ENCODE results near the gene SPINDOC. TPM values are rescaled to one million over a fixed set of nuclear protein-coding genes. Genes with fewer than 3 reads are reported as not detected.
A peak's percentile ranks its signal among the peaks of the same experiment; 100 is the strongest.

SPINDOC gene
- 40.3 and 88.1 TPM in 2 replicates for total RNA-seq (2014; rRNA removed; shearing (Covaris generic); ENCODE audit: low replicate concordance)

DNA sequence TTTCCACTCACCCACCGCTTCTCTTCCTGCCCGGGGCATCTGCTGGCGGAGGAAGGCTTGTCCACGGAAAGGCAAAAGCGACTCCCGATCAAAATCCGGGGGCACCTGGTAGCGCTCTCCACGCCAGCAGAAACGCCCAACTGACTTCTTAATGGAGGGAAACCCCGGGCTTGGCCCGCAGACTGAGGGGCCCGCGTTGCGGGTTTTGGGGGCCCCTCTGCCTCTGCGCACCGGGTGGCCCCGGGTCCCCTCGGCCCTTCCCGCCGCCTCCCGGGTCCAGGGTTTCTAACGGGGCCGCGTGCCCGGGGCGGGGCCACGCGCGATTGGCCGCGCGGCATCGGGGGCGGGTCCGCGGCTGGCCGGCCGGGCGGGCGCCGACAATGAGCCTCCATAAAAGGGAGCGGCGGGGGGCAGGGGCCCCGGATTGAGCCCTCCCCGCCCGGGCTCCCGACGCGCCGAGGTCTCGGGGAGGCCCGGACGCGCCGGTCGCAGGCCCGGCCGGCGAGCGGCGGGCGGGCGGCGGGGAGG, at the start of gene SPINDOC:
Gene SPINDOC (plus strand): TSS at position 422 of the 528 bp plus-strand sequence. CDS start 231 bp downstream, outside the sequence.
- DNase-seq: peak; percentile 89
- peak within 1 kb of the TSS; percentile 96 for H3K4me2 ChIP-seq (ENCODE audit: low read depth, low read length, poor library complexity, severe bottlenecking)
- peaks cover 28% of the 10 kb centered on the region; the same call in 1 of the 2 replicates for H3K36me3 ChIP-seq (ENCODE audit: insufficient read depth, low read length)
- peaks cover 34% of the 10 kb centered on the region for H4K20me1 ChIP-seq (ENCODE audit: insufficient read depth, low read depth, low read length)
- peak within 1 kb of the TSS; percentile 85 for H3K4me3 ChIP-seq (ENCODE audit: low read length)
- no peaks in the 10 kb centered on the region for H3K27me3 ChIP-seq (ENCODE audit: low read length)
- H3K27ac ChIP-seq (ENCODE audit: low read length): peak within 1 kb of the TSS; percentile 63
- H3K9ac ChIP-seq (ENCODE audit: low read length): peak within 1 kb of the TSS; percentile 96
- H2AFZ ChIP-seq (ENCODE audit: low read length): no peak within 1 kb of the TSS
- no peaks in the 10 kb centered on the region for H3K9me2 ChIP-seq (replicated peaks; ENCODE audit: insufficient read depth, low read length)
- H3K9me3 ChIP-seq (ENCODE audit: low read length): no peaks in the 10 kb centered on the region
- H3K4me1 ChIP-seq (ENCODE audit: low read length): peaks cover 17% of the 10 kb centered on the region
- peaks cover 44% of the 10 kb centered on the region for H3K79me2 ChIP-seq (ENCODE audit: low read length)

DNA sequence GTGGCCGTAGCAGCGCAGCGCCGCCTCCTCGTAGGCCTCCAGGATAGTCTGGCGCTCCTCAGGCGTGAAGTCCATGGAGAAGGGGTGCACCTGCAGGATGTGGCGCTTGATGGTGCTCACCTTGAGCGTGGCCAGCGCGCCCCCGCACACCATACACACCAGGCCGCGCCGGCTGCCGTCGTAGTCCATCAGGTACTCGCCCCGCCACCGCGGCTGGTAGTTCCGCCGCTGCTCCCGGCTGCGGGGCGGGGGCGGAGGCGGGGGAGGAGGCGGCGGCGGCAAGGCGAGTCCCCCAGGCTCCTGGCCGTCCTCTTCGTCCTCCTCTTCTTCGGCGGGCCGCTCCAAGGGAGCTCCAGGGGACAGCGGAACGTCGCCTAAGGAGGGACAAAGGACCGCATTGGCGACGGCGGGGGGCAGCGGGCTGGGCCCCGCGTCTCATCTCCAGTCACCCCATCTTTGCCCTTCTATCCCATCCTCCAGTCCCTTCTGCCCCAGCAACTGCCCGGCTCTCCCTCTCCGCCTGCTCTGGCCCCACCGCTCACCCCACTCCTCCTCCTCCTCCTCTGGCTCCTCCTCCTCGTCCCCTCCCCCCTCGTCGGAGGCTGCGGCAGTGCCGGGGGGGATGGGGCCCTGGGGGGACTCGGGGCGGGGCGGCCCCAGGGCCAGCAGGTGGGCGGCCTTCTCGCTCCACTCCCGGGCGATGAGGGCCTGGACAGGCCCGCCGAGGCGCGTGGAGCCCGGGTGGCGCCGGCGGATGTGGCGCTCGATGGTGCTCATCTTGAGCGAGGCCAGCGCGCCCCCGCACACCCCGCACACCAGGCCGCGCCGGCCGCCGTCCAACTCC, 49.5 kb upstream of the SPINDOC start:
- no peak overlapping the region for H3K27ac ChIP-seq (ENCODE audit: low read length)
- H3K36me3 ChIP-seq (ENCODE audit: insufficient read depth, low read length): no peaks in the 10 kb centered on the region; the same call in 1 of the 2 replicates
- H3K4me3 ChIP-seq (ENCODE audit: low read length): no peak overlapping the region
- H3K4me1 ChIP-seq (ENCODE audit: low read length): peaks cover 12% of the 10 kb centered on the region
- no peak overlapping the region for H2AFZ ChIP-seq (ENCODE audit: low read length)
- H3K27me3 ChIP-seq (ENCODE audit: low read length): no peaks in the 10 kb centered on the region
- no peak for DNase-seq
- H3K4me2 ChIP-seq (ENCODE audit: low read depth, low read length, poor library complexity, severe bottlenecking): no peak overlapping the region
- H4K20me1 ChIP-seq (ENCODE audit: insufficient read depth, low read depth, low read length): no peaks in the 10 kb centered on the region; the same call in 1 of the 2 replicates
- no peaks in the 10 kb centered on the region for H3K9me3 ChIP-seq (ENCODE audit: low read length)
- H3K9ac ChIP-seq (ENCODE audit: low read length): no peak overlapping the region
- H3K9me2 ChIP-seq (replicated peaks; ENCODE audit: insufficient read depth, low read length): no peaks in the 10 kb centered on the region
- H3K79me2 ChIP-seq (ENCODE audit: low read length): peaks cover 8% of the 10 kb centered on the region

- Histone ChIP-seq H2AFZ (ENCODE audit: low read length) (no peak overlapping the region), H3K36me3 (ENCODE audit: insufficient read depth, low read length) (no peaks in the 10 kb centered on the region; the same call in 1 of the 2 replicates), H3K79me2 (ENCODE audit: low read length) (peaks cover 8% of the 10 kb centered on the region), H3K9ac (ENCODE audit: low read length) (no peak overlapping the region), H3K4me1 (ENCODE audit: low read length) (peaks cover 14% of the 10 kb centered on the region), H3K27ac (ENCODE audit: low read length) (no peak overlapping the region), H3K9me2 (replicated peaks; ENCODE audit: insufficient read depth, low read length) (no peaks in the 10 kb centered on the region), H3K4me3 (ENCODE audit: low read length) (no peak overlapping the region), H4K20me1 (ENCODE audit: insufficient read depth, low read depth, low read length) (no peaks in the 10 kb centered on the region; the same call in 1 of the 2 replicates), H3K4me2 (ENCODE audit: low read depth, low read length, poor library complexity, severe bottlenecking) (no peak overlapping the region), H3K27me3 (ENCODE audit: low read length) (no peaks in the 10 kb centered on the region), H3K9me3 (ENCODE audit: low read length) (no peaks in the 10 kb centered on the region)
- no peak for DNase-seq
These were observed 48.9 kb upstream of the SPINDOC start for GRCh38 chr11:63764340-63764678.

DNA sequence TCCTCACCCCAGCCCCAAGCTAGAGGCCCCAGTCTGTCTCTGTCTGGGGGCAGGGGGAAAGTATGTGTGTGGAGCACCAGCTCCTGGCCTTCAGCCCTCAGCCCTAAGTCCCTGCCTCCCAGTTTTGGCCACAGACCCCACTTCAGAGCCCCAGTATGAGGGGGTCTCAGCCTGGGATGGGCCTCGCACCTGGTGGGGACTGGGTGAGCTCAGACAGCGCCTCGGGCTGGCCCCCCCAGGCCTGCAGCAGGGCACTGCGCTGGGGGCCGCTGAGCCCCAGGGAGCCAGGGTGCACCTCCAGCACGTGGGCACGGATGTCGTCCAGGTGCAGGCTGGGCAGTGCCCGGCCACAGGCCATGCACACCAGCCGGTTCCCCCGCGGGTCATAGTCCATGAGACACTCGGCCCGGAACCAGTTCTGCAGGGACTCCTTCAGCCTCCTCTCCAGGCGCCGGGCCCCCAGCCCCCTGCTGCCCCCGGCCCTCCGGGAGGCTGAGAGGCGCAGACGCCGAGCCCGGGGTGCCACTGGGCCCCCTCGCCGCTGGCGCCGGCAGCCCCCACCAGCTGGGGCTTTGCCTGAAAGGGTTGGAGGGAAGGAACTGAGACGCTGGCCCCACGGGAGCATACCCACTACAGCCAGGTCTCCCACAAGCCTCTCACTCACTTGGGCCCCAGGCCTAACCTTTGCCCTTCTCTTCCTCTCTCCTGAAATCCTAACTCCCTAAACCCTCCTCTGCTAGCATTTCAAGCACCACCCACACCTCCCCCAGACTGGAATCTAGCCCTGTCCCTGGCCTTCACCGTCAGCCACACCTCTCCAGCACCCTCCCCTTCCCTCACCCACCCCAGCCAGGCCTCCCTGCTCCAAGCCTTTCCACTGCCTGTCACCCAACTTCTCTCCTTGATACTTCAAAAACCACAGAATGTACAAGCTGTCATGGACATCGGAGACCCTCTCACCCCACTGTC, 48.3 kb upstream of the SPINDOC start:
- H3K9ac ChIP-seq (ENCODE audit: low read length): no peak overlapping the region
- H4K20me1 ChIP-seq (ENCODE audit: insufficient read depth, low read depth, low read length): no peaks in the 10 kb centered on the region; the same call in 1 of the 2 replicates
- no peaks in the 10 kb centered on the region for H3K9me2 ChIP-seq (replicated peaks; ENCODE audit: insufficient read depth, low read length)
- H3K9me3 ChIP-seq (ENCODE audit: low read length): no peaks in the 10 kb centered on the region
- H3K4me1 ChIP-seq (ENCODE audit: low read length): peaks cover 19% of the 10 kb centered on the region
- no peaks in the 10 kb centered on the region; the same call in 1 of the 2 replicates for H3K36me3 ChIP-seq (ENCODE audit: insufficient read depth, low read length)
- H3K4me3 ChIP-seq (ENCODE audit: low read length): no peak overlapping the region
- no peak overlapping the region for H2AFZ ChIP-seq (ENCODE audit: low read length)
- no peak for DNase-seq
- H3K27me3 ChIP-seq (ENCODE audit: low read length): no peaks in the 10 kb centered on the region
- no peak overlapping the region for H3K27ac ChIP-seq (ENCODE audit: low read length)
- peaks cover 8% of the 10 kb centered on the region for H3K79me2 ChIP-seq (ENCODE audit: low read length)
- H3K4me2 ChIP-seq (ENCODE audit: low read depth, low read length, poor library complexity, severe bottlenecking): no peak overlapping the region

DNA sequence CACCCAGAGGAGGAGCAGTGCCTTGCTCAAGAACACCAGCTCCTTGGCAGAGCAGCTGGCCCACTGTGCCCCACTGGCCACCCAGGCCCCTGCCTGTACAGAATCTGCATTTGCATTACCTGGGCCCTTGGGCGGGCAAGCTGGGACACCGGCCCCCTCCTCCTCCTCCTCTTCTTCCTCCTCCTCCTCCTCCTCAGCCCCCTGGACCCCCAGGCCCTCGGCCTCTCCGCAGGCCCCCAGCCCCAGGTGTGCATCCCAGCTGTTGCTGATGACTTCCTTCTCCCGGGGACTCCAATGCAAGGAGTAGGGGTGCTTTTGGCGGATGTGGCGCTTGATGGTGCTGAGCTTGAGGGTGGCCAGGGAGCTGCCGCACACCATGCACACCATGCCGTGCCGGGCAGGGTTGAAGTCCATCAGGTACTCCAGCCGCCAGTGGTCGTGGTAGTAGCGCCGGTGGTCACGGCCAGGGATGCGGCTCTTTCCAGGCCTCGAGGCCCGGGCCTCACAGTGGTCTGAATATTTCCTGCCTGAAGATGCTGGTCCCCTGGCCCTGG, 47.5 kb upstream of the SPINDOC start:
- Histone ChIP-seq H3K27ac (ENCODE audit: low read length) (no peak overlapping the region), H3K9me3 (ENCODE audit: low read length) (no peaks in the 10 kb centered on the region), H3K9me2 (replicated peaks; ENCODE audit: insufficient read depth, low read length) (no peaks in the 10 kb centered on the region), H2AFZ (ENCODE audit: low read length) (no peak overlapping the region), H3K4me2 (ENCODE audit: low read depth, low read length, poor library complexity, severe bottlenecking) (no peak overlapping the region), H3K4me3 (ENCODE audit: low read length) (no peak overlapping the region), H3K79me2 (ENCODE audit: low read length) (peaks cover 8% of the 10 kb centered on the region), H3K27me3 (ENCODE audit: low read length) (no peaks in the 10 kb centered on the region), H4K20me1 (ENCODE audit: insufficient read depth, low read depth, low read length) (no peaks in the 10 kb centered on the region; the same call in 1 of the 2 replicates), H3K9ac (ENCODE audit: low read length) (no peak overlapping the region), H3K4me1 (ENCODE audit: low read length) (peaks cover 20% of the 10 kb centered on the region), H3K36me3 (ENCODE audit: insufficient read depth, low read length) (no peaks in the 10 kb centered on the region)
- no peak for DNase-seq

DNA sequence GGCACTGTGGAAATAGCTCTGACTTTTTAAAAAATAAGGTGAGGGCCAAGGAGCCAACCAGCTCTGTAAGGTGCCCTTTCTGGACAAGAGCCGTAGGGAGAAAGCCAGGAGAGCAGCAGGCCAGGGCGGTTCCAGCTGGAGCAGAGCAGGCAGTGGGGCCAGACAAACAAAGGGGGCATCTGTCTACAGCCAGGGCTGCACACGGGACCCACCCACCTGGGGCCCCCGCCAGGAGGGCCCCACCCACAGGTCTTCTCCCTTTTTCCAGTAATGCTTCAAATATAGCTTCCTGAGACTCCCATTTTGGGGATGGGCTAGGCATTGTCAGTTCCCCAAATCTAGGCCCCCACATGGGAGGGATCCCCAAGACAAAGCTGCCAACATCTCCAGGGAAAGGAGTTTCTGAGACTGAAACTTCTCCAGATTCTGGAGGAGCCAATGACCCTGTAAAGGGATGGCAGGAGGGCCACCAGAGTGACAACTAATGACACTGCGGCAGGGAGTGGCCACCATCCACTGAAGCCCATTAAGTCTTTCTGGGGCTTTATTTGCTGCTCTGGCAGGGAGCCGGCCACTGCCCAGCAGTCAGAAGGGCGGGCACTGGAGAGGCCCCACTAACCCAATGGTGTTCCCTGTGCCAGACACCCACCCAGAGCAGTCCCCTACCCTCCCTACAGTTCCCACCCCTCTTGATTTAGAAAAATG, 46.6 kb upstream of the SPINDOC start:
- peaks cover 8% of the 10 kb centered on the region for H3K79me2 ChIP-seq (ENCODE audit: low read length)
- H3K27me3 ChIP-seq (ENCODE audit: low read length): no peaks in the 10 kb centered on the region
- H4K20me1 ChIP-seq (ENCODE audit: insufficient read depth, low read depth, low read length): no peaks in the 10 kb centered on the region; the same call in 1 of the 2 replicates
- H2AFZ ChIP-seq (ENCODE audit: low read length): no peak overlapping the region
- H3K27ac ChIP-seq (ENCODE audit: low read length): no peak overlapping the region
- H3K4me2 ChIP-seq (ENCODE audit: low read depth, low read length, poor library complexity, severe bottlenecking): peak overlapping the region; percentile 100
- H3K4me3 ChIP-seq (ENCODE audit: low read length): peak overlapping the region; percentile 93
- H3K4me1 ChIP-seq (ENCODE audit: low read length): peaks cover 20% of the 10 kb centered on the region
- DNase-seq: peak; percentile 31
- H3K9me2 ChIP-seq (replicated peaks; ENCODE audit: insufficient read depth, low read length): no peaks in the 10 kb centered on the region
- peak overlapping the region; percentile 84 for H3K9ac ChIP-seq (ENCODE audit: low read length)
- H3K36me3 ChIP-seq (ENCODE audit: insufficient read depth, low read length): no peaks in the 10 kb centered on the region
- H3K9me3 ChIP-seq (ENCODE audit: low read length): no peaks in the 10 kb centered on the region

GRCh38 chr11:63767267-63767564, 46.0 kb upstream of the SPINDOC start:
- no peaks in the 10 kb centered on the region; the same call in 1 of the 2 replicates for H4K20me1 ChIP-seq (ENCODE audit: insufficient read depth, low read depth, low read length)
- no peak overlapping the region for H3K27ac ChIP-seq (ENCODE audit: low read length)
- peaks cover 8% of the 10 kb centered on the region for H3K79me2 ChIP-seq (ENCODE audit: low read length)
- H3K27me3 ChIP-seq (ENCODE audit: low read length): no peaks in the 10 kb centered on the region
- H3K4me2 ChIP-seq (ENCODE audit: low read depth, low read length, poor library complexity, severe bottlenecking): peak overlapping the region; percentile 100
- no peak for DNase-seq
- H3K9me2 ChIP-seq (replicated peaks; ENCODE audit: insufficient read depth, low read length): no peaks in the 10 kb centered on the region
- H3K9ac ChIP-seq (ENCODE audit: low read length): peak overlapping the region; percentile 84
- peak overlapping the region; percentile 93 for H3K4me3 ChIP-seq (ENCODE audit: low read length)
- H3K4me1 ChIP-seq (ENCODE audit: low read length): peaks cover 20% of the 10 kb centered on the region
- H3K36me3 ChIP-seq (ENCODE audit: insufficient read depth, low read length): no peaks in the 10 kb centered on the region
- H3K9me3 ChIP-seq (ENCODE audit: low read length): no peaks in the 10 kb centered on the region
- no peak overlapping the region; the same call in 1 of the 2 replicates for H2AFZ ChIP-seq (ENCODE audit: low read length)

Data from Karpas-422 (cell line).